K562 (cell line): ENCODE results near the gene PDE1C.

Experiments used
- BCOR ChIP-seq: fragments of 450-650 bp; IDR thresholded peaks from 2 replicates; pipeline ENCODE4 v1.6.1; 2016
- EP300 ChIP-seq: IDR thresholded peaks from 2 replicates; pipeline ENCODE4 v1.6.1; 2012; ENCODE audit warnings: low read length, improper control_type of control experiment
- FOXK1 ChIP-seq: sonication (generic); formaldehyde crosslinking; IDR thresholded peaks from 2 replicates; pipeline ENCODE4 v1.8.0; 2022; ENCODE audit warnings: missing genetic modification reagents, mild to moderate bottlenecking, borderline replicate concordance
- HNRNPLL ChIP-seq: fragments of 200-400 bp; formaldehyde crosslinking; IDR thresholded peaks from 2 replicates; pipeline ENCODE4 v1.6.1; 2017; ENCODE audit warnings: low read length, low read depth, mild to moderate bottlenecking; ENCODE audit not compliant: poor library complexity, severe bottlenecking
- POLR2A ChIP-seq: fragments of 450-650 bp; conservative IDR thresholded peaks from 2 replicates; pipeline ENCODE4 v1.6.1; 2016
- SPI1 ChIP-seq: IDR thresholded peaks from 2 replicates; pipeline ENCODE4 v1.6.1; 2011; ENCODE audit warnings: low read depth, low read length, control low read depth, borderline replicate concordance
- TBP ChIP-seq: optimal IDR thresholded peaks from 2 replicates; pipeline ENCODE3; 2011; ENCODE audit warnings: low read depth, low read length, improper control_type of control experiment
- ZFX ChIP-seq: sonication (generic); formaldehyde crosslinking; IDR thresholded peaks from 2 replicates; pipeline ENCODE4 v1.8.0; 2022; ENCODE audit warnings: mild to moderate bottlenecking, missing genetic modification reagents, moderate library complexity
- TF ChIP-seq, protein P1 (sequence below): fragments of 250-450 bp; sonication (Bioruptor Pico); IDR thresholded peaks from 2 replicates; pipeline ENCODE4 v1.6.1; 2021; ENCODE audit warnings: mild to moderate bottlenecking
- TF ChIP-seq, protein P2 (sequence below), 3 experiments: IDR thresholded peaks in 2 of 3; conservative IDR thresholded peaks in 1 of 3; 2 replicates each; pipeline ENCODE4 v1.5.1; 2011 to 2012; ENCODE audit warnings: low read length in 3 of 3, mild to moderate bottlenecking in 3 of 3, control low read depth in 2 of 3, improper control_type of control experiment in 1 of 3, inconsistent platforms in 1 of 3, low read depth in 1 of 3, mixed read lengths in 1 of 3, moderate library complexity in 1 of 3; ENCODE audit not compliant: insufficient read depth in 2 of 3

DNA sequence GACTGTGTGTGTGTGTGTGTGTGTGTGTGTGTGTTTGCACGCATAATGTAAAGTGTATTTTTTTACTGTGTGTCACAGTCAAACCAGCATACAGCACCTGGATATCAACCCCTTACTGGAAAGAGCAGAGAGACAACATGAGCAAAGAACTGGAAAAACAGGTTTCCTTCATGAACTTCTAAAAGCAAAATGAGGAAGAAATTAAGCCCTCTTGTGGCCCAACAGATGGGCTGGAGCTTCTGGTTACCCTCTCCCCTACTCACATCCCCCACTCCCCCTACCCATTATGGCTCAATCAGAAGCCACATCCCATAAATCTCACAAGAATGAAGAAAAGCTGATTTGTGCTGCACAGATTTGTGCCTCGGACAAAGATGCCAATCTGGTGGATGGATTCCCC lies 36.2 kb downstream of the PDE1C start:
- no peak for TF ChIP-seq HNRNPLL
- no peak for TF ChIP-seq BCOR
- TF ChIP-seq, protein P1, sequence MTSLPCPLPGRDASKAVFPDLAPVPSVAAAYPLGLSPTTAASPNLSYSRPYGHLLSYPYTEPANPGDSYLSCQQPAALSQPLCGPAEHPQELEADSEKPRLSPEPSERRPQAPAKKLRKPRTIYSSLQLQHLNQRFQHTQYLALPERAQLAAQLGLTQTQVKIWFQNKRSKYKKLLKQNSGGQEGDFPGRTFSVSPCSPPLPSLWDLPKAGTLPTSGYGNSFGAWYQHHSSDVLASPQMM (CRISPR knock-in tag): no peak
- no peak for TF ChIP-seq TBP
- no peak for TF ChIP-seq FOXK1 (CRISPR knock-in tag)
- TF ChIP-seq, protein P2, sequence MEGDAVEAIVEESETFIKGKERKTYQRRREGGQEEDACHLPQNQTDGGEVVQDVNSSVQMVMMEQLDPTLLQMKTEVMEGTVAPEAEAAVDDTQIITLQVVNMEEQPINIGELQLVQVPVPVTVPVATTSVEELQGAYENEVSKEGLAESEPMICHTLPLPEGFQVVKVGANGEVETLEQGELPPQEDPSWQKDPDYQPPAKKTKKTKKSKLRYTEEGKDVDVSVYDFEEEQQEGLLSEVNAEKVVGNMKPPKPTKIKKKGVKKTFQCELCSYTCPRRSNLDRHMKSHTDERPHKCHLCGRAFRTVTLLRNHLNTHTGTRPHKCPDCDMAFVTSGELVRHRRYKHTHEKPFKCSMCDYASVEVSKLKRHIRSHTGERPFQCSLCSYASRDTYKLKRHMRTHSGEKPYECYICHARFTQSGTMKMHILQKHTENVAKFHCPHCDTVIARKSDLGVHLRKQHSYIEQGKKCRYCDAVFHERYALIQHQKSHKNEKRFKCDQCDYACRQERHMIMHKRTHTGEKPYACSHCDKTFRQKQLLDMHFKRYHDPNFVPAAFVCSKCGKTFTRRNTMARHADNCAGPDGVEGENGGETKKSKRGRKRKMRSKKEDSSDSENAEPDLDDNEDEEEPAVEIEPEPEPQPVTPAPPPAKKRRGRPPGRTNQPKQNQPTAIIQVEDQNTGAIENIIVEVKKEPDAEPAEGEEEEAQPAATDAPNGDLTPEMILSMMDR (IDR thresholded peaks at IDR 0.05 in 2 of 3, conservative IDR thresholded peaks at IDR 0.05 in 1 of 3; ENCODE audit: insufficient read depth in 2 of 3, low read depth in 1 of 3, low read length in 3 of 3): no peak
- TF ChIP-seq ZFX: no peak
- no peak for TF ChIP-seq SPI1
- no peak for TF ChIP-seq POLR2A
- no peak for TF ChIP-seq EP300
